Stimulated activated naive CD4-positive, alpha-beta T cell treated with Interleukin-2 at 50 U/mL for 16 hours (primary cell): Measurements from ENCODE around the gene THBS2.
"Not testable (repeated sequence)": the region's sequence is repeated elsewhere in the genome, so short reads cannot be mapped to it uniquely, and the experiment has no call there.

ENCODE experiments used
- DNase-seq: peaks from one replicate; lab custom pipeline; 2025; lab: John Stamatoyannopoulos, UW

The THBS2 gene

GRCh38 chr6:169210611-169211010, 43.0 kb downstream of the THBS2 start:
- no peak for DNase-seq

DNA sequence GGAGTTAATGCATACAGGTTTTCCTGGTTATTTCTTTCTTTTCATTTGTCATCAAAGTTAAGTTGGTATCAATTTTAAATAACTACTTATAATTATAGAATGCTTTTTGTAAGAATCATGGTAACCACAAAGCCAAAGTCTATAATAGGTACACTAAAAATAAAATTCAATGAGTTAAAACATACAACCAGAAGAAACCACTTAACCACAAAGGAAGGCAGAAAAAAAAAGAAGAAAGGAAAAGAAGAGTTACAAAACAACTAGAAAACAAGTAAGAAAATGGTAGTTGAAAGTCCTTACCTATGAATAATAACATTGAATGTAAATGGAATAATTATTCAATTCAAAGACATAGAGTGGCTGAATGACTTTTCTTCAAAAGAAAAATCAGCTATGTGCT, 45.6 kb downstream of the THBS2 start:
- no peak for DNase-seq

DNA sequence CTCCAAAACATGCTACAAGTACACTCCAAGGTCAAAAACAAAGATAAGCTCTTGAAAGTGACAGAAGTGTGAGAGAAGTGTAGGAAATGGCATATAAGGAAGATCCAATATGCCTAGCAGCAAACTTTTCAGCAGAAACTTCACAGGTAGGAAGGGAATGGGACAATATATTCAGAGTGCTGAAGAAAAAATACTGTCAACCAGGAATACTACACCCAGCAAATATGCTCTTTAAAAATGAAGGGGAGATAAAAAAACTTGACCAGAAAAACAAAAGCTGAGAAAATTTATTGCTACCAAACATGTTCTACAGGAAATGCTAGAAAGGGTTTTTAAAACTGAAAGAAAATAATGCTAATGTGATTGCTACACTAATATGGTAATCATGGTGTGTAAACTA, 46.2 kb downstream of the THBS2 start:
- no peak for DNase-seq

DNA sequence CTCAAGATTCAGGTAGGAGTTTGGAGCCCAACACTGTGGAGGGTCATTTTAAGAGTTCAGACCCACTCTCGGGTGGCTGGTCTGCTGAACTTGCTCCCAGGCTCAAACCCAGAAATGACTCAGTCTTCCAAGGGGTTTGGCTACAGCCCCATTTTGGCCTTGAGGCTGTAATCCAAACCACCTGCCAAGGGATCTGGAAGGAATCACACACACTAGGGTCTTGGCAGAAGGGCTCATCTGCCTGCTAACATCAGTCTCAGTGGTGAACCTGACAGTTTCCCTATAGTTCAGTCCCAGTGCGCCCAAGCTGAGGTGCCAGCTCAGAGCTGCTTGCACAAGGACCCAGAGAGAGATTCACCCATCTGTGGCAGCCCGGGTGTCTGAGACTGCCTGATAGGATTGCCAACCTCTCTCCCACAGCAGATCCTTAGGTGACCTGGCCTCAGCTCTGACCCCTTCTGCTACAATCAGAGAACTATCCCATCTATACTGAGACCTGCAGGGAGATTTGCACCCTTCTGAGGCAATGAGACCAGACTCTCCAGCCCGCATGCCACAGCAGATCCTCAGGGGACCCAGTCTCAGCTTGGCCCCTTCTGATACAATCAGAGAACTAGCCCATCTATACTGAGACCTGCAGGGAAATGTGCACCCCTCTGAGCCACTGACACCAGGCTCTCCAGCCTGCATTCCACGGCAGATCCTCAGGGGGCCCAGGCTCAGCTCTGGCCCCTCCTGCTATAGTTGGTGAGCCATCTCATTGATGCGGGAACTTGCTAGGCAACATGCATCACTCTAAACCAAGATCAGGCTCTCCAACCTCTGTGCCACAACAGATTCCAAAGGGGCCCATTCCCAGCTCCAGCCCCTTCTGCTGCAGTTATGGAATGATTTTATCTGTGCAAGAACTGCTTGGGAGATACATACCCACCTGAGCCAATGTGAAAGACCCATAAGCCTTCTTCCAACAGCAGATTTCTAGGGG, 48.2 kb downstream of the THBS2 start:
- no peak for DNase-seq

DNA sequence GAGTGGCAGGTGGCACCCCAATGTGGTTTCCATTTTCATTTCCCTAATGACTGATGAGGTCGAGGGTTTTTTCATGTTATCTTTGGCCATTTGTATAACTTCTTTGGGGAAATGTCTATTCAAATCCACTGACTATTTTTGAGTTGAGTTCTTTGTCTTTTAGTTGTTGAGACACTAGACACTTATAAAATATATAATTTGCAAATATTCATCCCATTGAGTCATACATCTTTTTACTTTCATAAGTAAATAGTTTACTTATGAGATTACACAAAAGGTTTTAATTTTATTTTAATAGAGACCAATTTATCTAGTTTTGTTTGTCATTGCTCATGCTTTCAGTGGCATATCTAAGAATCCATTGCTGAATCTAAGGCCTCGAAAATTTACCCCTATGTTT, 49.5 kb downstream of the THBS2 start:
- DNase-seq = no peak

DNA sequence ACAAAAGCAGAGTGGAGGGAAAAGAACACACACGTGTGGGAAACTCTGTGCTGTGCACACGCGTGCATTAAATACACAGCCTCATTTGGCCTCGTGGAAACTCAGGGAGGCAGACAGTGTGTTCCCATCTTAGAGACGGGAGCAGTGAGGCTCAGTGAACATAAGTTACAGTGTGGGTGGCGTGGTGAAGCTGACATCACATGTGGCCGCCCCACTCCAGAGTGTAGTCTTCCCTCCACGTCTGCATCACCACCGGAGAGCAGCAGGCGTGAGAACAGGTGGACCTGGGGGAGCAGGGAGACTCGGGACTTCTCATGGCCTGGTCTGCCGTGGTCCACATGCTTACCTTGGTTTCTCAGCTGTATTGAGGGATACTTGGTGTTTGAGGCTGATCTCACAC, 51.7 kb downstream of the THBS2 start:
- DNase-seq = no peak

GRCh38 chr6:169200893-169201514, 52.6 kb downstream of the THBS2 start:
- no peak for DNase-seq

GRCh38 chr6:169199625-169200335, 53.9 kb downstream of the THBS2 start:
- DNase-seq = no peak

- DNase-seq = no peak
Observed at GRCh38 chr6:169198885-169199284, 54.8 kb downstream of the THBS2 start.

- DNase-seq = not testable (repeated sequence)
Observed at GRCh38 chr6:169197929-169198328, 55.7 kb downstream of the THBS2 start.

- not testable (repeated sequence) for DNase-seq
Observed at GRCh38 chr6:169196279-169196678, 57.4 kb downstream of the THBS2 start.

GRCh38 chr6:169194737-169195136, 58.9 kb downstream of the THBS2 start:
- no peak for DNase-seq

GRCh38 chr6:169190970-169191369, 62.7 kb downstream of the THBS2 start:
- no peak for DNase-seq

DNA sequence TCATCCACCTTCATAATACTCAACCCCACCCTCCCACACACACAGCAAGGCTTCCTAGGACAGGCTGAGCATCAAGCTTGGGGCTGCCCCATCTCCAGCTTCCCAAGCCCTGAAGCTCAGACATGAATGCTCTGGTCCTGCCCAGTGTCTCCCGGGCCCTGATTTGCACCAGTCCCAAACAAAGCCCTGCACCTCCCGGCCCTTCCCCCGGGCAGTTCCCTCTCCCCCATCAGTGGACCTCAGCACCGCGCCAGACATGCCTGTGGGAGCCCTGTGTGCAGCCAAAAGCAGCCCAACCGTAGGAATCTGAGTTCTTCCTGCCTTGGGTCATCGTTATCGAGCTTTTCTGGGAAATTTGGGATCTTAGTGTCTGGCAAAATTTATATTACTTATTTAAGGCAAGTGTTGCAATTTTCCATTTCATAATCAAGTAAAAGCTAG, 63.5 kb downstream of the THBS2 start:
- no peak for DNase-seq

DNA sequence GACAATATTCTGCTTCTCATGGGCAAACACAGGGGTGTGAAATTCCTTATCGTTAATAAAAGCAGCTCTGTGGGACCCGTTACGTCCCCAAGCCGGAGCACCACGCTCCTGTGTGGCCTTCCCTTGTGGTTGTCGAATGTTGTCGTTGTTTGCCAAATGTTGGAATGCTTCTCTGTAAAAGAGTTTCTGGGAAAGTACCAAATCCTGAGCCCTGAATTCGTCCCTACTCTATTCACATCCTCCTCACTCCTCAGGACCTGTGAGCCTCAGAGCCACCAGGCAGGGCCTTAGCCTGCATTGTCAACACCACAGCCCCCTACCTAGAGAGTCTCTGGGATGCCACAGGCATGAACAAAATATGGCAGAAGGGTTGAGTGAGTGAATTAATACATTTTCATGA, 64.0 kb downstream of the THBS2 start:
- no peak for DNase-seq

DNA sequence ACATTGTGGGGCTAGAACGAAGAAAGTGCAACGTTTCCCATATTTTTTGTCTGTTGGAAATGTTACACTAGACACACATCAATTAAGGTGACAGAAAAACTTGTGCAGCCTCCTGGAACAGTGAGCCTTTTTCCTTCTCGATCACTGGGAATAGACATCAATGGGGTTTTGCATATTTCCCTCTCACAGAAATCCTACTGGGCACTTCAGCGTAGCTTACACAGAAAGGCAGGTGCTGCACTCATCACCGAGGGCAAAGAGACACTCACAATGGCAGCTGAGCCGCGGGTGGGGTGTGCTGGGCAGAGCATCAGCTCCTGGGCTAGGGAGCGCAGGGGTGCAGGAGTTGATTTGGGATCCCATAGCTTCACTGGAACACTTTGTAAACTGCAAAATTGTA, 64.5 kb downstream of the THBS2 start:
- DNase-seq = no peak

DNA sequence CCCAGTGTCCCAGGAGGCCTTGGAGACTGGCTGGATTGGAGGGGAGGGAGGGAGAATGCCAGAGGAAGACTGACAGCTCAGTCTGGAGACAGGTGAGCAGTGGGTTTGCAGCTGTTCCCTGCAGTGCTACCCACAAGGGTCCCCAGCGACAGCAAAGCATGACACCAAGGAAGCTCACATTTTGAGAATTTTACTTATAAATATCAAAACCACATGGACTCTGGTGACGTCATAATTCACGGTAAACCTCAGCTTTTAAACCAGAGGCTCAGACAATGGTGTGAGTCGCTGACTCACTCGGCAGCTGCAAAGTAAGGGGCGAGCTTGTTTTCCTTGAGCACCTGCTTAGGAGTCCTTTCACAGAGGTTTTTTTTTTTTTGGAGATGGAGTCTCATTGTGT, 65.2 kb downstream of the THBS2 start:
- no peak for DNase-seq

- DNase-seq = no peak
Observed at GRCh38 chr6:169188051-169188470, 65.6 kb downstream of the THBS2 start.

DNA sequence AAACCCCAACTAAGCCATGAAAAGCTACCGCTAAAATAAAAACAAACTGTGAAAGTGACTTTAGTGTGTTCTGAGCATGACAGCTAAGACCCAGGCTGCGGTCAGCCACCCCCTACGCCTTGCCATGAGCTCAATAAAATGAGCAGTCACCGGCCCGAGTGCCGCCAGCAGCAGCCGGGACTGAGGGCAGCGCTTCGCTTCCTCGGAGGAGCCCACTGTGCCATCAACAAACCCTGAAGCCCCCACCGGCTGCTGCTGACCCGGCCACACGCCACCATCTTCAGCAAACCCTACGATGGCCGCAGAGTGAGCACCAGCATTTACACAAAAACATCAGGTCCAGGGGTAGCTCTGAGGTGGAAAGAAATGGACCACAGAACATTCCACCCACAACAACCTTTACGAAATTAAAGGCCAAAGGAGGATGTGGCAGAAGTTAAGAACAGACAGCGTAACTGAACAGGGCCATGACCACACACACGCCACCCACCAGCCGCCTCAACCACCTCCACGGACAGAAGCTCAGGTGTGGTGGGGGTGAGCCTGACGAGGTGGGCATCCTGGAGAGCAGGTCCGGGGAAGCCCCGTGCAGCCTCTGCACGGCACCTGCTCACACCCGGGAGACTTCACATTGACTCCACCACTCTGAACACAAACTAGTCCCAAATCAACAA, 67.0 kb downstream of the THBS2 start:
- DNase-seq = no peak

GRCh38 chr6:169185692-169186485, 67.8 kb downstream of the THBS2 start:
- no peak for DNase-seq

DNA sequence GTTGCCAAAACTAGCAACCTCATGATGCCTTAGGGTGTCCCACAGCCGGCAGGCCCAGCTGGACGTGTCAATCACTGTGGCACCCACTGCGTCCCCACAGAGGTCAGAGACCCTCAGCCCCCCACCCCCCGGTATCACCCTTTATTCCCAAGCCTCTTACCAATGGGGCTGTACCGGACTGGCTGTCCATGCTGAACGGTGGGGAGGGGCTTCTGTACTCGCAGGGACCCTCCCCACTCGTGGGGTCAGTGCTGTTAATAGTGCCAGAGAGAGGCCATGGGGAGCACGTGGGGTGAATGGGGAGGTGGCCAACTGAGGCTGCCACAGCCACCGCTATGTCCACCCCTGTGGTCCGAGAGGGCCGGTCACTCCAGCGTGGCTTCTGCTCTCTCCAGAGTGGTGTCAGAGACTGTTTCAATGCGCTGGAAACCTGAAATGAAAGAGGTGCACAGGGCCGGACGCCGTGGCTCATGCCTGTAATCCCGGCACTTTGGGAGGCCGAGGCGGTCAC, 68.6 kb downstream of the THBS2 start:
- no peak for DNase-seq
